Glutamatergic neuron (in vitro differentiated cells): ENCODE data around the gene CLIC3. TPM values are rescaled to one million over a fixed set of nuclear protein-coding genes. Genes with fewer than 3 reads are reported as not detected.

ENCODE experiments used
- DNase-seq: peaks from one replicate; pipeline ENCODE4 v3.0.0; 2022
- H3K27ac Mint-ChIP-seq: one replicate; pipeline ENCODE4 v1.8.0; 2020; ENCODE audit warnings: mild to moderate bottlenecking, mixed read lengths, inconsistent platforms; ENCODE audit not compliant: unreplicated experiment
- H3K27me3 Mint-ChIP-seq: one replicate; pipeline ENCODE4 v1.8.0; 2020; ENCODE audit warnings: mild to moderate bottlenecking, moderate library complexity, mixed read lengths, inconsistent platforms; ENCODE audit not compliant: unreplicated experiment
- H3K36me3 Mint-ChIP-seq: one replicate; pipeline ENCODE4 v1.8.0; 2020; ENCODE audit warnings: mild to moderate bottlenecking, mixed read lengths, inconsistent platforms; ENCODE audit not compliant: unreplicated experiment
- H3K4me1 Mint-ChIP-seq: one replicate; pipeline ENCODE4 v1.8.0; 2020; ENCODE audit warnings: mild to moderate bottlenecking, low read depth, mixed read lengths, inconsistent platforms; ENCODE audit not compliant: unreplicated experiment
- H3K4me3 Mint-ChIP-seq: one replicate; pipeline ENCODE4 v1.8.0; 2020; ENCODE audit warnings: mild to moderate bottlenecking, mixed read lengths, inconsistent platforms; ENCODE audit not compliant: unreplicated experiment
- H3K9me3 Mint-ChIP-seq: one replicate; pipeline ENCODE4 v1.8.0; 2020; ENCODE audit warnings: mild to moderate bottlenecking, moderate library complexity, mixed read lengths, inconsistent platforms; ENCODE audit not compliant: unreplicated experiment
- CTCF ChIP-seq: fragments of 200-600 bp; sonication (generic); IDR thresholded peaks from one replicate; pipeline ENCODE4 v1.5.0; 2021; ENCODE audit not compliant: partially characterized antibody, unreplicated experiment
- total RNA-seq: library from RNA; stranded (reverse); fragmentation: NEBNext Ultra II Directional; extraction: Animal tissue kit (Norgen Biotek cat#: 25700); gene quantifications from one replicate; pipeline ENCODE4 v1.2.1, GENCODE V29; 2021; ENCODE audit not compliant: unreplicated experiment

Gene CLIC3
- total RNA-seq, 1 donor from 2014 or later = not detected

- DNase-seq = no peak
- Mint-ChIP-seq H3K27me3 (peaks cover 13% of the 10 kb centered on the region), H3K36me3 (peaks cover 5% of the 10 kb centered on the region), H3K4me3 (no peak overlapping the region), H3K4me1 (peaks cover 8% of the 10 kb centered on the region), H3K9me3 (peaks cover 8% of the 10 kb centered on the region), H3K27ac (no peak overlapping the region)
- TF ChIP-seq CTCF = no peak
These were observed 1.5 kb downstream of the CLIC3 start for GRCh38 chr9:136994888-136995230.

GRCh38 chr9:136994180-136994887, 2.0 kb downstream of the CLIC3 start:
- Mint-ChIP-seq H3K36me3 (peaks cover 5% of the 10 kb centered on the region), H3K4me1 (peaks cover 8% of the 10 kb centered on the region), H3K27me3 (peaks cover 15% of the 10 kb centered on the region), H3K4me3 (no peak overlapping the region), H3K27ac (no peak overlapping the region), H3K9me3 (peaks cover 8% of the 10 kb centered on the region)
- no peak for DNase-seq
- TF ChIP-seq CTCF = no peak

- H3K9me3 Mint-ChIP-seq = peaks cover 8% of the 10 kb centered on the region
- H3K4me3 Mint-ChIP-seq = peak overlapping the region; percentile 86
- DNase-seq = no peak
- H3K36me3 Mint-ChIP-seq = peaks cover 5% of the 10 kb centered on the region
- TF ChIP-seq CTCF = no peak
- peaks cover 19% of the 10 kb centered on the region for H3K27me3 Mint-ChIP-seq
- peaks cover 8% of the 10 kb centered on the region for H3K4me1 Mint-ChIP-seq
- H3K27ac Mint-ChIP-seq = no peak overlapping the region
These were observed 3.5 kb downstream of the CLIC3 start for GRCh38 chr9:136992819-136993369.

GRCh38 chr9:136991993-136992818, 4.2 kb downstream of the CLIC3 start, which contains the start of gene PAXX:
PAXX (plus strand) TSS chr9:136992422; CDS start chr9:136992444, 22 bp downstream.
- Mint-ChIP-seq H3K4me3 (peak within 1 kb of the TSS; percentile 86), H3K4me1 (peaks cover 8% of the 10 kb centered on the region), H3K36me3 (peaks cover 5% of the 10 kb centered on the region), H3K27me3 (peaks cover 17% of the 10 kb centered on the region), H3K27ac (no peak within 1 kb of the TSS), H3K9me3 (peaks cover 6% of the 10 kb centered on the region)
- peak; percentile 13 for TF ChIP-seq CTCF
- DNase-seq = peak; percentile 96
